ENCODE results near the gene CFAP210. TPM values are rescaled to one million over a fixed set of nuclear protein-coding genes. Genes with fewer than 3 reads are reported as not detected.

CFAP210 gene
- total RNA-seq, 1 donor from 2014 or later: 1.2 TPM

GRCh38 chr2:169672406-169672805, 21.8 kb downstream of the CFAP210 start:
- H3K4me3 ChIP-seq: no peak overlapping the region
- H3K27ac ChIP-seq: no peak overlapping the region
- H3K4me1 Mint-ChIP-seq: peaks cover 8% of the 10 kb centered on the region
- no peaks in the 10 kb centered on the region for H3K9me3 ChIP-seq (ENCODE audit: low read depth)
- no peaks in the 10 kb centered on the region for H3K79me2 ChIP-seq (ENCODE audit: low read depth)
- H3K36me3 ChIP-seq: no peaks in the 10 kb centered on the region
- H3K9ac ChIP-seq: no peak overlapping the region
- H3K4me1 ChIP-seq: peaks cover 9% of the 10 kb centered on the region
- H3K4me2 ChIP-seq: no peak overlapping the region
- H3K27ac Mint-ChIP-seq: no peak overlapping the region
- H3K27me3 ChIP-seq: no peaks in the 10 kb centered on the region
- H3K4me3 Mint-ChIP-seq: no peak overlapping the region
- H3K36me3 Mint-ChIP-seq: peaks cover 7% of the 10 kb centered on the region
- H3F3A ChIP-seq (ENCODE audit: low read depth): peaks cover 7% of the 10 kb centered on the region
- TF ChIP-seq EZH2 (IDR thresholded peaks at IDR 0.05) (no peak), EZH2phosphoT487 (IDR thresholded peaks at IDR 0.05) (no peak), CTCF (IDR thresholded peaks at IDR 0.05) (no peak)
- DNase-seq (ENCODE audit: low spot score): no peak
- no peaks in the 10 kb centered on the region for H3K27me3 Mint-ChIP-seq (ENCODE audit: insufficient read depth, low read depth)
- no peak overlapping the region for H2AFZ ChIP-seq (replicated peaks)
- no peaks in the 10 kb centered on the region for H3K9me3 Mint-ChIP-seq
- H4K20me1 ChIP-seq (ENCODE audit: low read depth): no peaks in the 10 kb centered on the region

- no peak for TF ChIP-seq EZH2 (IDR thresholded peaks at IDR 0.05)
- no peak for TF ChIP-seq CTCF (IDR thresholded peaks at IDR 0.05)
- TF ChIP-seq EZH2phosphoT487 (IDR thresholded peaks at IDR 0.05): no peak
- DNase-seq (ENCODE audit: low spot score): no peak
- Mint-ChIP-seq H3K27ac (no peak overlapping the region), H3K27me3 (ENCODE audit: insufficient read depth, low read depth) (no peaks in the 10 kb centered on the region), H3K9me3 (no peaks in the 10 kb centered on the region), H3K4me3 (no peak overlapping the region), H3K4me1 (no peaks in the 10 kb centered on the region), H3K36me3 (peaks cover 7% of the 10 kb centered on the region)
- Histone ChIP-seq H3K27me3 (no peaks in the 10 kb centered on the region), H3K79me2 (ENCODE audit: low read depth) (no peaks in the 10 kb centered on the region), H3K27ac (no peak overlapping the region), H3K36me3 (no peaks in the 10 kb centered on the region), H3F3A (ENCODE audit: low read depth) (no peaks in the 10 kb centered on the region), H2AFZ (replicated peaks) (no peak overlapping the region), H3K4me3 (no peak overlapping the region), H3K9ac (no peak overlapping the region), H3K4me1 (no peaks in the 10 kb centered on the region), H4K20me1 (ENCODE audit: low read depth) (no peaks in the 10 kb centered on the region), H3K9me3 (ENCODE audit: low read depth) (no peaks in the 10 kb centered on the region), H3K4me2 (no peak overlapping the region)
These were observed 23.3 kb downstream of the CFAP210 start for GRCh38 chr2:169670937-169671336.

- no peak for DNase-seq (ENCODE audit: low spot score)
- no peak overlapping the region for H3K4me3 ChIP-seq
- no peaks in the 10 kb centered on the region for H3K4me1 ChIP-seq
- no peak for TF ChIP-seq CTCF (IDR thresholded peaks at IDR 0.05)
- TF ChIP-seq EZH2 (IDR thresholded peaks at IDR 0.05): no peak
- Mint-ChIP-seq H3K27ac (no peak overlapping the region), H3K4me1 (no peaks in the 10 kb centered on the region), H3K36me3 (peaks cover 7% of the 10 kb centered on the region), H3K4me3 (no peak overlapping the region), H3K27me3 (ENCODE audit: insufficient read depth, low read depth) (no peaks in the 10 kb centered on the region), H3K9me3 (no peaks in the 10 kb centered on the region)
- no peaks in the 10 kb centered on the region for H3F3A ChIP-seq (ENCODE audit: low read depth)
- H2AFZ ChIP-seq (replicated peaks): no peak overlapping the region
- H3K36me3 ChIP-seq: no peaks in the 10 kb centered on the region
- H3K27me3 ChIP-seq: no peaks in the 10 kb centered on the region
- no peaks in the 10 kb centered on the region for H3K79me2 ChIP-seq (ENCODE audit: low read depth)
- no peak overlapping the region for H3K27ac ChIP-seq
- H4K20me1 ChIP-seq (ENCODE audit: low read depth): no peaks in the 10 kb centered on the region
- no peaks in the 10 kb centered on the region for H3K9me3 ChIP-seq (ENCODE audit: low read depth)
- no peak overlapping the region for H3K4me2 ChIP-seq
- no peak overlapping the region for H3K9ac ChIP-seq
These were observed 24.0 kb downstream of the CFAP210 start for GRCh38 chr2:169670215-169670651.
